Stomach (tissue), 9 donors: ENCODE measurements around the gene ZNF687. TPM values are rescaled to one million over a fixed set of nuclear protein-coding genes. Genes with fewer than 3 reads are reported as not detected.

ENCODE experiments used
- DNase-seq, 2 donors: peaks; one replicate each; pipeline versions ENCODE4 v3.0.0 to v3.0.0-alpha.2; 2013 to 2019
- H3K27ac ChIP-seq, 5 donors: fragments of 200-600 bp in 4 of 5; sonication (generic) in 4 of 5; one replicate each; pipeline ENCODE4 v1.5.1; 2013 to 2019; ENCODE audit warnings: mild to moderate bottlenecking in 1 of 5, moderate library complexity in 1 of 5
- H3K27me3 ChIP-seq, 3 donors: fragments of 200-600 bp; sonication (generic); one replicate each; pipeline ENCODE4 v1.5.1; 2017 to 2019; ENCODE audit warnings: mixed run types in 1 of 3
- H3K36me3 ChIP-seq, 4 donors: fragments of 200-600 bp; sonication (generic); 1 replicate in 3 of 4; 2 replicates in 1 of 4; pipeline ENCODE4 v1.5.1; 2016 to 2019
- H3K4me1 ChIP-seq, 4 donors: fragments of 200-600 bp; sonication (generic); one replicate each; pipeline ENCODE4 v1.5.1; 2016 to 2019
- H3K4me3 ChIP-seq, 4 donors: fragments of 200-600 bp; sonication (generic) in 3 of 4; one replicate each; pipeline ENCODE4 v1.5.1; 2016 to 2019; ENCODE audit warnings: mild to moderate bottlenecking in 1 of 4
- H3K9me3 ChIP-seq, 4 donors: fragments of 200-600 bp; sonication (generic); one replicate each; pipeline ENCODE4 v1.5.1; 2016 to 2019
- CTCF ChIP-seq, 7 experiments: fragments of 450-650 bp in 4 of 7; fragments of 200-600 bp in 3 of 7; sonication (generic) in 3 of 7; IDR thresholded peaks; one replicate each; pipeline ENCODE4 v1.5.1; 2016 to 2019; ENCODE audit warnings: antibody characterized with exemption in 7 of 7, control low read depth in 2 of 7, mild to moderate bottlenecking in 1 of 7
- EP300 ChIP-seq: sonication (generic); formaldehyde crosslinking; IDR thresholded peaks from one replicate; pipeline ENCODE4 v1.6.1; 2017; ENCODE audit warnings: antibody characterized with exemption
- POLR2A ChIP-seq, 4 donors: fragments of 450-650 bp; IDR thresholded peaks; one replicate each; pipeline ENCODE4 v1.6.1; 2016; ENCODE audit warnings: antibody characterized with exemption in 4 of 4, control low read depth in 2 of 4, mild to moderate bottlenecking in 1 of 4, moderate library complexity in 1 of 4
- POLR2AphosphoS5 ChIP-seq, 3 donors: sonication (generic); formaldehyde crosslinking; IDR thresholded peaks; one replicate each; pipeline ENCODE4 v1.6.1; 2016; ENCODE audit warnings: antibody characterized with exemption in 3 of 3
- WGBS, 5 donors: extraction: QIAGEN DNeasy Blood & Tissue Kit in 3 of 5; methylation state at CpG; one replicate each; pipeline versions ENCODE4 v1.1.5 to v1.1.7; 2013 to 2018; 5-methylcytosine and 5-hydroxymethylcytosine counted together
- intact Hi-C: fragments of 100-400 bp; cut with DNase I; formaldehyde crosslinking; loops from one replicate; pipeline ENCODE4 v1.15.1; 2023; ENCODE audit warnings: low total_unique reads
- polyA plus RNA-seq, 3 donors: library from polyadenylated mRNA; stranded (reverse); fragments of 200-250 nt; gene quantifications; one replicate each; pipeline ENCODE4 v1.2.3, GENCODE V29; 2013
- total RNA-seq, 5 donors: library from RNA; depleted of rRNA; stranded (reverse); fragments of >200 nt; gene quantifications; one replicate each; pipeline versions ENCODE4 v1.1.0 to v1.2.3, GENCODE V29; 2014 to 2016
- donor health status: healthy with polysubstance abuse.
- donor health status: Bipolar disorder and iron deficiency.
- donor health status: healthy.

Gene ZNF687
- total and polyA plus RNA-seq, 8 donors = 6.8 to 59.6 (median 14.5) TPM

GRCh38 chr1:151287767-151288500 lies 5.8 kb downstream of the ZNF687 start:
- Histone ChIP-seq H3K27ac (no peak overlapping the region), H3K27me3 (no peaks in the 10 kb centered on the region), H3K9me3 (no peaks in the 10 kb centered on the region), H3K4me3 (no peak overlapping the region), H3K36me3 (peaks cover 69 to 83% (median 82%) of the 10 kb centered on the region in 4 donors), H3K4me1 (peaks cover 12 to 44% (median 24%) of the 10 kb centered on the region in 4 donors)
- no peak for TF ChIP-seq POLR2A (IDR thresholded peaks at IDR 0.05)
- no peak for TF ChIP-seq EP300
- no peak for TF ChIP-seq CTCF (IDR thresholded peaks at IDR 0.05)
- no peak for TF ChIP-seq POLR2AphosphoS5 (IDR thresholded peaks at IDR 0.05)
- WGBS, 5 donors = 88 to 92% (median 91%) methylated on average over 13 to 22 of the region's 22 CpGs
- intact Hi-C loops = no loop called here
- DNase-seq = no peak

GRCh38 chr1:151288502-151288901 lies 6.4 kb downstream of the ZNF687 start:
- no peaks in the 10 kb centered on the region for H3K9me3 ChIP-seq
- no peak for DNase-seq
- no peak overlapping the region for H3K27ac ChIP-seq
- intact Hi-C loops = no loop called here
- 82 to 87% (median 86%) methylated on average over 13 to 14 of the region's 14 CpGs for WGBS, 5 donors
- peaks cover 74 to 88% (median 88%) of the 10 kb centered on the region in 4 donors for H3K36me3 ChIP-seq
- no peaks in the 10 kb centered on the region for H3K27me3 ChIP-seq
- TF ChIP-seq CTCF (IDR thresholded peaks at IDR 0.05) = no peak
- no peak for TF ChIP-seq POLR2AphosphoS5 (IDR thresholded peaks at IDR 0.05)
- no peak for TF ChIP-seq EP300
- no peak for TF ChIP-seq POLR2A (IDR thresholded peaks at IDR 0.05)
- no peak overlapping the region for H3K4me3 ChIP-seq
- peaks cover 7 to 38% (median 18%) of the 10 kb centered on the region in 4 donors for H3K4me1 ChIP-seq

GRCh38 chr1:151289080-151289935 lies 7.2 kb downstream of the ZNF687 start:
- intact Hi-C loops = no loop called here
- TF ChIP-seq CTCF (IDR thresholded peaks at IDR 0.05) = no peak
- no peak for TF ChIP-seq POLR2AphosphoS5 (IDR thresholded peaks at IDR 0.05)
- no peak for TF ChIP-seq EP300
- TF ChIP-seq POLR2A (IDR thresholded peaks at IDR 0.05) = no peak
- Histone ChIP-seq H3K27ac (no peak overlapping the region), H3K4me3 (no peak overlapping the region), H3K36me3 (peaks cover 81 to 96% (median 96%) of the 10 kb centered on the region in 4 donors), H3K27me3 (no peaks in the 10 kb centered on the region), H3K9me3 (no peaks in the 10 kb centered on the region), H3K4me1 (peaks cover 0 to 30% (median 10%) of the 10 kb centered on the region in 4 donors)
- WGBS, 5 donors = 72 to 84% (median 79%) methylated on average over 11 to 18 of the region's 18 CpGs
- DNase-seq = no peak

- whole genome bisulfite sequencing, 5 donors = 83 to 88% (median 83%) methylated on average over 18 to 21 of the region's 21 CpGs
- no peak for TF ChIP-seq POLR2A (IDR thresholded peaks at IDR 0.05)
- no peak for TF ChIP-seq POLR2AphosphoS5 (IDR thresholded peaks at IDR 0.05)
- TF ChIP-seq EP300 = no peak
- no peak for TF ChIP-seq CTCF (IDR thresholded peaks at IDR 0.05)
- no peak overlapping the region for H3K4me3 ChIP-seq
- no peaks in the 10 kb centered on the region for H3K9me3 ChIP-seq
- intact Hi-C loops = no loop called here
- DNase-seq = no peak
- H3K4me1 ChIP-seq = peaks cover 0 to 21% (median 8%) of the 10 kb centered on the region in 4 donors
- peaks cover 87 to 100% (median 100%) of the 10 kb centered on the region in 4 donors for H3K36me3 ChIP-seq
- H3K27me3 ChIP-seq = no peaks in the 10 kb centered on the region
- no peak overlapping the region for H3K27ac ChIP-seq
These were observed 8.1 kb downstream of the ZNF687 start for GRCh38 chr1:151289991-151290708.
